Lower leg skin (tissue), 3 donors: ENCODE data around the gene FGGY.

Source experiments
- CTCF ChIP-seq, 3 donors: fragments of 450-650 bp; IDR thresholded peaks; one replicate each; pipeline ENCODE4 v1.5.1; 2016; ENCODE audit warnings: antibody characterized with exemption in 3 of 3, mild to moderate bottlenecking in 3 of 3, moderate library complexity in 2 of 3
- POLR2A ChIP-seq, 2 donors: fragments of 450-650 bp; IDR thresholded peaks; one replicate each; pipeline ENCODE4 v1.6.1; 2016 to 2017; ENCODE audit warnings: antibody characterized with exemption in 2 of 2, mild to moderate bottlenecking in 1 of 2, moderate library complexity in 1 of 2

- TF ChIP-seq CTCF (IDR thresholded peaks at IDR 0.05) (no peak), POLR2A (IDR thresholded peaks at IDR 0.05) (no peak)
These were observed 372.9 kb downstream of the FGGY start for GRCh38 chr1:59669752-59670312.
